HG03521 (cell line): ENCODE results near the gene DYDC2.

Experiments
- ATAC-seq: cut with Tn5 transposase; IDR thresholded peaks from one replicate; pipeline ENCODE4 v1.9.1; 2021; ENCODE audit warnings: mild to moderate bottlenecking, moderate library complexity; ENCODE audit not compliant: unreplicated experiment

The DYDC2 gene

DNA sequence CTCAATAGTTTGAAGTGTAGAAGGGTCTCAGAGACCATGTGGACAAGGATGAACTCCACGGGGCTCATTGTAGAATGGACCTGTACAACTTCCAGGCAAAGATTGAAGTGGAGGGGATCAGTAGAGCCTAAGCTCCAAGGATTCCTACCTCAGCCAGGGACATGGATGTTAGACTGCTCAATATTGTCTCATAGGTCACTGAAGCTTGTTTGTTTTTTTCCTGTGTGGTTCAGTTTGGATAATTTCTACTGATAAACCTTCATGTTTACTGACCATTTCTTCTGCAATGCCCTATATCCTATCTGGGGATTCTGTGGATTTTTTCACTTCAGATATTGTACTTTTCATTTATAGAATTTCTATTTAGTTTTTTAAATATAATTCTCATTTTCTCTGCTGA lies 8.9 kb downstream of the DYDC2 start:
- no peak for ATAC-seq

DNA sequence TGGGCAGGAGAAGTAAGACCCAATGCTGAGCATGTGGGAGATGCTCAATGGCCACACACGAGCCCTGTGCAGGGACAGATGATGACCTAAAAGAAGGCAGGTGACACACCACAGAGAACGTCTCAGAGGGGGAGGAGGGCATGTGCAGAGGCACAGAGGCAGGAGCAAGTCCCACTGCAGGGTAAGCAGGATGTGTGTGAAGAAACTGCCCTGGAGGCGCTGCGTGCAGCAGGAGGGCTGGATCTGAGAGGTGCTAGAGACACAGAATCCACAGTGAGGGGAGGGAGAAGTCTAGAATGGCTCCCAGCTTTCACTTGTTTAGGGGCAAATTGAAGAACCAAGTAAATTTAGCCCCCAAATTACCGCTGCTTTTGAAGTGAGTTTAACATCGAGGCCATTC lies 14.9 kb downstream of the DYDC2 start:
- no peak for ATAC-seq

DNA sequence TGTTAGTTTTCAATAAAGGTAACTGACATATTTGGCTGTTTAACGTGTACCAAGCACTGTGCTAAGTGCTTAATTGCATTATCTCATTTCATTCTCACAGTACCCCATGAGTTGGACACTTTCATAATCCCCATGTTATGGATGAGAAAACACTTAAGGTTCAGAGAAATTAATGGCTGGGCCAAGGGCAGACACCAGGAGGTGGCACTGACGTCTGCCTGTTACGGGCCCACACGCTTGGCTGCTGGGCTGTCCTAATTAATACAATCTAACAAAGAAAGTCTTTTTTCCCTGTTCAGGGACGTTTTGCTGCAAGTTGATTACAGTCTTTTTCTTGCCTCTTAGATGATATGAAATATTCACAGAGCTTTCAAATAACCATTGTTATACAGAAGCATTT lies 16.1 kb downstream of the DYDC2 start:
- ATAC-seq: no peak

DNA sequence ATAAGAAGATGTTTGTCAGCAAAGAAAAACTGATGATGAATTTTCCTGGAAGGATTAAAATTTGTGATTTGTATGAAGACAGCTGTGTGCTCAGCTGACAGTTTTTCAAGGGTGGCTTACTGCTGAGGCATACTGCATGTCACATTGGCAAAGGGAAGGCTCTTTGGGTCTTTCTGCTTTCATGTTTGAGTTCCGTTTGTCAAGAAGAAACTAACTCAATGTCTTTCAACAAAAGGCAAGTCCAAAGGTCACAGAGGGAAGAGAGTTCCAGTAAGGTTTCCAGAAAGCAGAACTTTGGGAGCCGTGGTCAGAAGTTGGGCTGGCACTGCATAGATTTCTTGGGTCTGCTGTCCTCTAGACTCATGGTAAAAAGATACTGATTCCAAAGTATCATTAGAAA lies 16.9 kb downstream of the DYDC2 start:
- ATAC-seq: no peak

DNA sequence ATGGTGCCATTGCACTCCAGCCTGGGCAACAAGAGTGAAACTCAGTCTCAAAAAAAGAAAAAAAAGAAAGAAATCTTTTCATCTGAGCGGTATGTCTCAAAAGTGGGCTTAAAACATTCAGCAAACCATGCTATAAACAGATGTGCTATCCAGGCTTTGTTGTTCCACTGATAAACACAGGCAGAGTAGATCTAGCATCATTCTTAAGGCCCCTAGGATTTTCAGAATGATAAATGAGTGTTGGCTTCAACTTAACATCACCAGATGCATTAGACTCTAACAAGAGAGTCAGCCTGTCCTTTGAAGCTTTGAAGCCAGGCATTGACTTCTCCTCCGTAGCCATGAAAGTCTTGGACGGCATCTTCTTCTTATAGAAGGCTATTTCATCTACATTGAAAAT lies 23.1 kb downstream of the DYDC2 start:
- ATAC-seq: no peak

DNA sequence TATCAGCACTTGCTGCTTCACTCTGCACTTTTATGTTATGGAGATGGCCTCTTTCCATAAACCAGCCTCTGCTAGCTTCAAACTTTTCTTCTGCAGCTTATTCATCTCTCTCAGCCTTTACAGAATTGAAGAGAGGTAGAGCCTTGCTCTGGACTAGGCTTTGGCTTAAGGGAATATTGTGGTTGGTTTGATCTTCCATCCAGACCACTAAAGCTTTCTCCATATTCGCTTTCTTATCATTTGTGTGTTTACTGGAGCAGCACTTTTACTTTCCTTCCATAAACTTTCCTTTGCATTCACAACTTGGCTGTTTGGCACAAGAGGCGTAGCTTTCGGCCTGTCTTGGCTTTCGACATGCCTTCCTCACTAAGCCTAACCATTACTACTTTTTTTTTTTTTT lies 23.6 kb downstream of the DYDC2 start:
- no peak for ATAC-seq

DNA sequence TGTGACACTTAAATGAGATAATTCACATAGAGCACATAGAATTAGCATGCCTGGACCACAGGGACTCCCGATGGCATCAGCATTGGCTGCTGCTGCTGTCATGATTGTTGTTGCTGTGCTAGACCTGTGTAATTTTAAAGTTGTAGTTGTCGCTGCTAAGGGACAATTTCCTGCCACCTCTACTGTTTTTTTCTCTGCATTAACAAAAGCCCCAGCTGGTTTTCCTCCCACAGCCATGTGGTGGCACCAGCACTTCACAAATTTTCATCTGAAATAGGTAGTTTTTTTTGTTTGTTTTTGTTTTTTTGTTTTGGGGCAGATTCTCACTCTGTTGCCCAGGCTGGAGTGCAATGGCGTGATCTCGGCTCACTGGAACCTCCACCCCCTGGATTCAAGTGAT lies 26.4 kb downstream of the DYDC2 start:
- ATAC-seq: peak; percentile 51

DNA sequence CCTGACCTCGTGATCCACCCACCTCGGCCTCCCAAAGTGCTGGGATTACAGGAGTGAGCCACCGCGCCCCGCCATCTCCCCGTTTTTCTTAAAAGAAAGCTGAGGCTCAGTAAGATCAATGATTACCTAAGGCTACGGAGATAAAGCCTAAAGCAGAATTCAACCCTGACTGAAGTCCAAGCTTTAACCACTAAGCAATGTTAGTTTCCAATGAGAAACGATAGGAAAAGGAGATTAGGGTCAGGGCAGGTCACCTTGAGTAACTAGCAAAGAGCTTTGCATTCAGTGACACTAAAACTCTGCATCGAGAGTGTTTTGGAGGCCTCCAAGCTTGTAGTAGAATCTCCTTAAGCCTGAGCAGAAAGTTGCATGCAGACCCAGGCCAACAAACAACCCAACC lies 34.2 kb downstream of the DYDC2 start:
- no peak for ATAC-seq

DNA sequence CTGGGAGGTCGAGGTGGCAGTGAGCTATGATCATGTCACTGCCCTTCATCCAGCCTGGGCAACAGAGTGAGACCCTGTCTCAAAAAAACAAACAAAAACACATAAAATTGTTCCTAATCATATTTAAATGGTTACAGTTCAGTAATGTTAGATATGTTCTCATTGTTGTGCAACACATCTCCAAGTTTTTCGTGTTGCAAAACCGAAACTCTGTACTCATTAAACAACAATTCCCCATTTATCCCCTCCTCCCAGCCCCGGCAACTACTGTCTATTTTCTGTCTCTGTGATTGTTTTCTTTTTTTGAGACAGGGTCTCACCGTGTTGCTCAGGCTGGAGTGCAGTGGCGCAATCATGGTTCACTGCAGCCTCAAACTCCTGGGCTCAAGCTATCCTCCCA lies 35.7 kb downstream of the DYDC2 start:
- ATAC-seq: no peak

DNA sequence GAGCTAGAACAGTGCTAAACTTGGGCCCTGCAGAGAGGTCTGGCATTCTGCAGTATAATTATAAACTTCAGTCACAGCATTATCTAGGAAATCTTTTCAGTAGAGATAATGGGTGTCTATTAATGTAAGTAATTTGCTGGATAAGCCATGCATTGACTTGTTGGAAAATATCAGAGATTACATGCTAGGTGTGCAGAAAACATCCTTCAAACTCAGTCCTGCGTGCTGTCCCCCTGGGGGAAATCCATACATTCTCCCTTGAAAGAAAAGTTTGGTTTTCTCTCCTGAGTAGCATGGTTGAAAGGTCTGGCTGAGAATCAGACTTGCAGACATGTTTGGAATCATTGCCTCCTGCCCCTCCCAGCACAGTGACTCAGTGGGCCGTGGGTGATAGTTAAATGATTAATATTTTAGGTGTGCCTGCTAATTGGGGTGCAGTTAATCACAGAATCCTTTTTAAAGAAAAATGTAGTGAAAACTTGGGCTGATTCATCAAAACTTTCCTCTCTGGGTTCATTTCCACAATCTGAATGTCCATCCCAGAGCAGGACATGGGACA lies 37.9 kb downstream of the DYDC2 start:
- no peak for ATAC-seq

DNA sequence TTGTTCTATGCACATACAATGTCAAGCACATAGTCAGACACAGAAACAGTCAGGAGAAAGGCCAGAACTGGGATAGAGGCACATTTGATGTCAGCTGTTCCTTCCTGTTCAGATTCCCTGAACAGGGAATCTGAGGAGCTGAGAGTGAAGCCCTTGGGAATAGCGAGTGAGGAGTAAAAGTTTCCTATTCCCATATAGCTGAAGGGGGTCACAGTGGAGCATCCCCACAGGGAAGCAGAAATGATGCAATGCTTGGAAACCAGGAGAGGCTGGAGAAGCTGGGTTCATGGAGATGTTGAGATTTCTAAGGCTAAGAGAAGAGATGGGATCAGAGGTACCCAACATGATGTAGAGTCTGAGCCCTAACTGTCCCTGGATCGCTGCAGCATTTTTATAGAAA lies 40.4 kb downstream of the DYDC2 start:
- no peak for ATAC-seq

DNA sequence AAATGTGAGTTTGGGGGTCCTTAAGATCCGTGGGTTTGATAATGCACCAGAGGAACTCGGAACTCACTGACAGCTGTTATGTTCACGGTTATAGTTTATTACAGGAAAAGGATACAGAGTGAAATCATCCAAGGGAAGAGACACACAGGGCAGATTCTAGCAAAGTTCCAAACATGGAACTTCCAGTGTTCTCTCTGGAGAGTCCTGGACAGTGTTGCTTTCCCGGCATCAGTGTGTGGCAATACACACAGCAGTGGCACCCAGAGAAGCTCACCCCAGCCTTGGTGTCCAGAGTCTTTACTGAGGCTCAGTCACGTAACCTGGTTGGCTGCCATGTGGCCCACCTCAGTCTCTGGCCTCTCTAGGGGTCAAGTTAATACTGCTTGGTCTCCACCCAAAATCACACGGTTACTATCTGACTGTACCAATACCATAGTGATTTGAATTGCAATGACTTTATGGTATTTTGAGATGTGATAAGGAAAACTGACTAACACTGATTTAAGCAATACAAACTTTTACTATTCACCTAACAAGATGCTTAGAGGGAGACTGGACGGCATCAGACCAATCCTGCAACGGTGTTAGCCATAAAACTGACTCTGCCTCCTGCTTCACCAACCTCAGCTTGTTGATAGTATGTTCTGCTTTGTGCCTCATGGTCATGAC lies 43.7 kb downstream of the DYDC2 start:
- no peak for ATAC-seq

DNA sequence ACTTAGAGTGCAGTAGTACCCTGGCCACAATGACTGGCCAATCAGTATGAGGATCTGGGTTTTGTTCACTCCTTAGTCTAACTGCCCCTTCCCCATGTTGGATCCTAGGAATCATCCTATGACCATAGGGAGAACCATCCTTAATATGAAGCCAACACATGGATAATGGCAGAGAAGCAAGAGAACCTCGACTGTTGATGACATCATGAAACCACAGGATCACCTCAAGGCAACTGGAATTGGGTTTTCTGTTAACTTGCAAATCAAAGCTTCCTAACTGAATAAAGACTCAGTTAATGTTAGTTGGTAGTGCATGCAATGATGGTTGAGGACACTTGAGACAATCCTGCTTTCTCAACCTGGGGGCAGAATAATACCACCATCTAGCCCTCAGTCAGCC lies 48.5 kb downstream of the DYDC2 start:
- no peak for ATAC-seq

DNA sequence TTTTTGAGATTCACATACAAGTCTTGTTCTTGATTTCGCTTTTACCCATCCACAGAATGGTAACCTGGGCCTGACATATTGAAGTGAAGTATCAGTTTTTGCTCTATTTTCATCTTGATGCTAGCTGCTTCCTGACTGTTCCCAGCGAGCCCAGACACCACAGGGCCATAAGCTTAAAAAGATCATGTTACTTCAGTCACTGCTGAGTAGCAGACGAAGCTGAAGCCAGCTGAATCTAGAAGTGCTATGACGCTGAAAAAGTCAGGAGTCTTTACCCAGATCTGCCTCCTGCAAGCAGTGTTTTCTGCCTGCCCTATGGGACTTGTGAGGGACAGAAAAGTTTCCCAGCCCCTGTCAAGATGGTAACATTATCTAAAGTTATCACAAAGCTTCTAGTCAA lies 49.0 kb downstream of the DYDC2 start:
- no peak for ATAC-seq

DNA sequence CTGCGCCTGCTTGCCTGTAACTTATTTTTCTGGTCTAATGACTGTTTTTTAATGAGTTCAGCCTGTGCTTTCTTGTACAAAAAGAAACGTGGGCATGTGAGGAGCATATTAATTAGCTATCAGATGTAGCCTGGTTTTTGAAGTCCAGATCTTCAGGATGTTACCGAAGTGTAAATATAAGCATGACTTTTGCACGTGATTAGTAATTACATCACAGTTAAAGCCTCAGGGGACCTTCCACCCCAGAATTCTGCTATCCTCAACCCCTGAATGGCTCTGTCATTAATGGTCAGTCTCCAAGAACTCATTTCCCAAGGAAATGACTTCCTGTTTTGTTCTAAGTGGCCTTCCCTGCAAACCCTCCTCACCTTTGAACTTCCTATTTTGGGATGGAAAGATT lies 49.6 kb downstream of the DYDC2 start:
- ATAC-seq: no peak

DNA sequence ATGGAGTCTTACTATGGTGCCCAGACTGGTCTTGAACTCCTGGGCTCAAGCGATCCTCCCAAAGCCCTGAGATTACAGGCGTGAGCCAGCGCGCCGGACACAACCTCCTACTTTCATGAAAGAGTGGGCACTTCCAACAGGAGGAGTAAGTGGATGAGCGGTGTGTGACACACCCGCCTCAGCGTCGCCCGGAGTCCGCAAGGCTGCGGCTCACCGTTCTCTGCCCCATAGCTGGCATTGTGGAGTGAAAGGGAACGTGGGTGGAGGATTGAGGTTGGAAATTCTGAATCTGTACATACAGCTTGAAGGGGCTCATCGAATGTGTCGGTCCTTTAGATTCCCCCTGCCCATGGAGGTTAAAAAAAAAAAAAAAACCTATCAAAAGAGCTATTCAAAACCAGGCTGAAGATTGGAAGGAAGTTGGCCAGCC lies 51.2 kb downstream of the DYDC2 start:
- no peak for ATAC-seq

DNA sequence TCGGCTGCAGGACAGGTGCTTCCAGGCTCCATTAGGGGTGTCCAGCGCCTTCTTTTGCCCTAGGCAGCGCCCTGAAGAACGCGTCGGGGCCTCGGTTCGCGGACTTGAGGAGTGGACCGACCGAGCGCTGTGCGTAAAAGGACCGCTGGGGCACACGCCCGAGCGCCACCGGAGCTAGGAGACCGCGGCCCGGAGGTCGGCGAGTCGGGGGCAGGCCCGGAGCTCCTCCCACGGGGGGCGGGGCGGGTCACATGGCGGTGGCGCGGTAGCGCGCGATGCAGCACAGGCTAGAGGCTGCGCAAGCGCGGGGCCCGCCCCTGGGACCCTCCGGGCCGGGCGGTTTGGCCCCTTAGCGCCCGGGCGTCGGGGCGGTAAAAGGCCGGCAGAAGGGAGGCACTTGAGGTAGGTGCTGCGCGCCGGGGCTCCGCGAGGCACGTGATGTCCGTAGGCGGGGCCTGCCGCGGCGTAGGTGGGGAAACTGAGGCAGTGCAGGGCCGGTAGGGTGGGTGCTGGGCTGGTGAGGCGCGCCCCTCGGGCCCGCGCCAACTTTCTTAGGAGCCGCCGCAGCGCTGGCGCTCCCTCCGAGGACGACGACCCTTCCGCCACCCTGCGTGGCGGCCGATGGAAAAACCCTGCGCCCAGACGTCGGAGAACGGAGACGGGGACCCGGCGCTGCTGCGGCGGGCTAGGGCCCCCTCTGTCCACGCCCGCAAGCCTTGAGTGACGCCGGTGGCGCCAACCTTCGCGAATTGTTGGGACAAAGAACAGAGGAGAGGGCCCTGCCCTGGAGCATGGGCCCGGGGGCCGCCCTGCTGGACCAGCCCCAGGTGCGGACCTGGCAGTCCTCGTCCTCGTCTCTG lies 51.9 kb downstream of the DYDC2 start, which contains the start of gene PRXL2A:
Gene PRXL2A (plus strand): TSS at position 310 of the 860 bp plus-strand sequence. CDS start 11,917 bp downstream, outside the sequence.
- ATAC-seq: peak; percentile 97

DNA sequence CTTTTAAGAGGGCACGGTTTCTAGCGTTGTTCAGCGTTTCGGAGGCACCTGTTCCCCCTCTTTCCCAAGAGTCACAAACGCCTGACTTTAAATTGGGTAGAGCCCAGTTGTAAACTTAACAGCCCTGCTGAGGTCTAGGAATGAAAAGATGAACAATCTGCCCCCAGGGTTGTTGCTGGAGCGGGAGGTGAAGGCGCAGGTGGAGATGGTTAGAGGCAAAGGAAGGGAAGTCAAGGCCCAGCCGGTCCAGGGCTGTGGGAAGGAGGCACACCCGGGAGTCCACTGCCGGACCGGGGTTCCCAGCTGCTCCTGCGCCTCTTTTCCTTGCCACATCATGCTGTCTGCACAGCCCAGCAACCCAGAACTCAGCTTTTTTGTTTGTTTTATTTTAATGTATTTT lies 52.5 kb downstream of the DYDC2 start:
- ATAC-seq: no peak

DNA sequence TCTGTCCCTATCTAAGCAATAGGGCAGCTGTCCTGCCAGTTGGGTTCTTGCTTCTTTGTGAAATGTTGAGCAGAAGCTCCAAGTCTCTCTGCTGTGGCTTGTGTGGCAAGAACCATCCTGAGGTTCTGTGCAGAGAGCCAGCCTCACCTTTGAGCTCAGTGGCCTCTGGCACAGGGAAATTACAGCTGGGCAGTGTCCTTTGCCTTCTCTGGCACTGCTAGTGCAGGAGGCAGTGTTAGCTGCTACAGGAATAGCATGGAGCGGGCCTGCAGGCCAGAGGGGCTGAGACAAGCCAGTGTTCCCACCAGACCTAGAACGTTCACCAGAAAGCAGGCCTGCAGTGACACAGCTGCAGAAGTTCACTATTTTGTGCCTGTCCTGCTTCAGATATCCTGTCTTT lies 53.5 kb downstream of the DYDC2 start:
- no peak for ATAC-seq

DNA sequence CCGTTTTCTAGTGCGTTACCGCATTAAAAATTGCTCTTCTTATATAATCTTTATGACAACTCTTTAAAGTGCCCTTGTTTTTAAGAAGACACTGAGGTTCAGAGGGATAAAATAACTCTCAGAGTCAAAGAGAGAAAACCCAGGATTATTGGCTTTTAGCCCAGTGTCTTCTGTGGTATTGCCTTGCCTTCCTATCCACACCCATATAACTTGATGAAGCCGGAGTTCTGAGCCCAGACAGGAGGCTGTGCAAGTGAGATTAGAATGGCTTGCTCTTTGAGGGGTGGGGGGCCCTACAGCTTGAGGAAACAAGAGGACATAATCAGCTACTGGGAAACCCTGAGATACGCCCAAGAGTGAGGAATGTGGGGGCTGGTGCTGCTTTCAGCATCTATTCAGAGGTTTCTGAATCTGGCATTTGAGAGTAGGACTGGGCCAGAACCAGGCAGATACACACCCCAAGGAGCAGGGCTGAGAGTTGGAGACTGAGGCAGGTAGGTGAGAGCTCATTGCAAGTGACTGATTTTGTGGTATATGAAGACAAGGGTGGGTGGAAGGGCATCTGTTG lies 54.1 kb downstream of the DYDC2 start:
- no peak for ATAC-seq

DNA sequence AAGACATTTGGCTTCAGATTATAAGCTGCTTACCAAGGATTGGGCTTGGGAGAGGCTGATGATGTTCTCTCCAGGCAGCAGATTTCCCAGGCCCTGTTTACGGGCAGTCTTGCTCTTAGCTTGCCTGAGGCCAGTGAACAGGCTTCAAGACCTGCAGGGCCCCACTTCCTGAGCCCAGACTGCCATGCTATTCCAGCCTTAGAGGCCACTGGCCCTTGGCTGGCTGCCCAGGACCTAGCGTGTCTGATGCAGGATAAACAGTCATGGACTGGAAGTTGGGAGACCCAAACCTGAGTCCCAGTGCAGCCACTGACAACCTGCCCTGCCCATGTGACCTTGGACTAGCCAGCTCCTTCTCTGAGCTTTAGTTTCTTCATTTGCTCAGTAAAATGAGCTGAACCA lies 54.7 kb downstream of the DYDC2 start:
- ATAC-seq: no peak
